GM18858 (cell line): Measurements from ENCODE around the gene STING1.

Experiments used
- ATAC-seq: cut with Tn5 transposase; IDR thresholded peaks from one replicate; pipeline ENCODE4 v1.9.1; 2021; ENCODE audit not compliant: unreplicated experiment

Gene STING1

GRCh38 chr5:139468421-139468931, 14.1 kb downstream of the STING1 start:
- no peak for ATAC-seq

DNA sequence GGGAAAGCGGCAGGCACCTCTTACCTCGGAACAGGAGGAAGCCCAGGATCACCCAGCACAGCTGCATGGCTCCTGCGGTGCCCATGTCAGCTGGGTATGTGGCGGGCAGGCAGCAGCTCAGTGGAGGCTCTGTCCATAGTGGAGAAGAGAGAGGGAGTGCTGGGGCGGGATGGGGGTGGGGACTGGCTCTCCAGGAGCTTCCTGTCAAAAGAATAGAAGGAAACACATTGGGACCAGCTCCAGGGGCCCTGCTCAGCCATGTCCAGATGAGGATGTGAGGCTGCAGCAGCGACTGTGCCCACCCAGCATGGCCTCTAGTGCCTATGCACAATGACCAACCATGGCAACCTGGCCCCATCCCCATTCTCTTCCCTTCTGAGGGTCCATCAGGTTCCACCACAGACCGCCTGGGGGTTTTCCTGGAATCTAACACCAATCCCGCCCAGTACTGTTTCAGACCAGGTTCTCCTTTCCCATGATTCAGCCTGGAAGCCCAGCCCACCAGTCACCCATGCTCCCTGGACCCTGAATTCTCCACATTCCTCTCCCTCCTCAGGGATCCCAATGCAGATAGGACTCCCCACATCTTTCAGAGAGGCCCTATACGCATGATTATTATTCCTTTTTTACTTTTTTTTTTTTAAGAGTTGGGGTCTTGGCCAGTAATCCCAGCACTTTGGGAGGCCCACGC, 19.8 kb downstream of the STING1 start, which contains the start of gene ECSCR:
Gene ECSCR (minus strand): TSS at position 158 of the 691 bp plus-strand sequence. CDS start 73 bp downstream, at position 85.
- no peak for ATAC-seq

DNA sequence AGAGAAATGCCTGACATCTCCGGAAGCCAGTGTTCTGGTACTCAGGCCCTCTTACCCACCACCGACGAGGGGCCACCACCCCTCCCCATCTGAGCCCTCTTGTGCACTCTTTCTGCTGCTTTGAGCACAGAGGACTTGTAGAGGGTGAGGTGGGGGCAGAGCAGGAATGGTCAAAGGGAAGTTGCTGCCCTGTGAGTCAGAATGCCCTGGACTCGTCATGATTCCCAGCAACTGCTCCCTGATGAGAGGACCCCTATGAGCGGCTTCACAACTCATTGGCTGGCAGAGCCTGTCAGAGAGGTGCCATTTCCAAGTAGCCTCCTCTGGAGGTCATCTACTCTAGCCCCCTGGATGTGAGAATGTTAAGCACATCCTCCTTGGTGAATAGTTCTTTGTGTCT, 20.9 kb downstream of the STING1 start:
- ATAC-seq: no peak

GRCh38 chr5:139461176-139461575, 21.4 kb downstream of the STING1 start:
- ATAC-seq: no peak

DNA sequence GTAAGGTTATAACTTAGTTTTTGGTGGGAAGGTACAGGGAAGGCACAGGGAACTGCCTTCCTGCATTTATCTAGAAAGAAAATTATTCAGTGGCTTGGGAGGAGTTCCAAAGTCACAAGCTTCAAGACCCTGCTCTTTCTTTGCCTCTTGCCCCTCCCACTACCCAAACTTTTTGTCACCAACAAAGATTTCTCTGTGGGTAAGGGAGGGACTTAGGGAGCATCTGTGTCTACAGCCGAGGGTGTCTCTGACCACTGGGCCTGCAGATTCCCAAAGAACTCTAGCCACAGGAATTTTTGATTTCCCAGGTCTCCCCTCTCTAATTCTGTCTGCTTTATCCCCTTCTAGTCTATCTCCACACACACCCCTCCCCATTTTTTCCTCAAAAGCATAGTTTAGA, 22.1 kb downstream of the STING1 start:
- ATAC-seq: no peak

GRCh38 chr5:139459451-139459934, 23.1 kb downstream of the STING1 start:
- ATAC-seq: no peak

DNA sequence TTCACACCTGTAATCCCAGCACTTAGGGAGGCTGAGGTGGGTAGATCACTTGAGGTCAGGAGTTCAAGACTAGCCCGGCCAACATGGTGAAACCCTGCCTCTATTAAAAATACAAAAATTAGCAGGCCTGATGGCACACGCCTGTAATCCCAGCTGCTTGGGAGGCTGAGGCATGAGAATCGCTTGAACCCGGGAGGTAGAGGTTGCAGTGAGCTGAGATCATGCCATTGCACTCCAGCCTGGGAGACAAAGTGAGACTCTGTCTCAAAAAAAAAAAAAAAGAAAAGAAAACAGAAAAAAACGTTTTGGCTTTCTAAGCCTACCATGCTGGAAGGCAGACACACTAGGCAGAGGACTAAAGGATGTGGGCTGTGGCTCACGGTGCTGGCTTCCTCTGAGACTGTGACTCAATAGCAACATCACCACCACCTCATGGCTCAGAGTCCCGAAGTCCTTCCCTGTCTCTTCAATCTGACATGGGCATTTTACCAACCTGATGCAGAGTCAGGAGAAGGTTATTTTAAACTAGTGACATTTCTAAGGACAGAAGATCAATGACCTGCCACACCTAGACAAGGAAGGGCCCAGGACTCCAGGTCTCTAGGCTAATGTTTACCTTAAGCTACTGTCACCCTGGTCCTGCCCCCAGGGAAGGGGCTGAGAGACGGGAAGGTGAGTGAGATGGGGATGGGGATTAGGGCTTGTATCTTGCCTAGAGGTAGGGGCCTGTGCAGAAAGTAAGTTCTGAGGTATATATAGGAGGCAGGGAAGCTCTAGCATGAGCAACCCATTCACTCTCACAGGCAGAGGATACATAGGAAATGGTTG, 23.8 kb downstream of the STING1 start:
- ATAC-seq: no peak

DNA sequence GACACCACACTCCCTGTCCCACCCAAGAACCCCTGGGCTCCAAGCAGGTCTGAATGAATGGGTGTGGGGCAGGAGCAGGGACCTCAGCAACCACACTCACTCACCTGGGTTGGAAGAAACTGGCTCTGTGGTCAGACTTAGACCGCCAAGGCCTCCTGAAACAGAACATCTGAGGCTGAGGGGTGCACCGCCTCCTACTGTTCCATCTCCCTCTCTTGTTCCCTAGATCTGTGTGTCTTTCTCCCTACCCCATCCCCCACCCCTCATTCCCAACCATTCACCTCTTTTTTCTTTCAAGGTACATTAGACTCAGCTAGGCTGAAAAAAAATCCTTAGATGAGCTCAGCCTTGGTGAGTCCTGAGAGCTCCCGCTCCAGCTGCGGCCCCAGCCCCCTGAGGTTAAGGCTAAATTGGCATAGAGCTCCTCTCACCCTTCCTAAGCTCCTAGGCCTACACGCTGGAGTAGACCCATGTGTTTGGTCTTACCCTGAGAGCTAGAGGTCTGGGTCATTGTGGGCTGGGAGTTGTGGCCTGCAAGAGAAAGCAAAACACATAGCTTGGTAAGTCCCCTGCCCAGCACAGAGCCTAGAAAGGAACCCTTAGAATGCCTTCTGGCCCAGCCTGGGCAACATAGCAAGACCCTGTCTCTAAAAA, 24.8 kb downstream of the STING1 start:
- no peak for ATAC-seq

GRCh38 chr5:139457241-139457640, 25.3 kb downstream of the STING1 start:
- no peak for ATAC-seq

DNA sequence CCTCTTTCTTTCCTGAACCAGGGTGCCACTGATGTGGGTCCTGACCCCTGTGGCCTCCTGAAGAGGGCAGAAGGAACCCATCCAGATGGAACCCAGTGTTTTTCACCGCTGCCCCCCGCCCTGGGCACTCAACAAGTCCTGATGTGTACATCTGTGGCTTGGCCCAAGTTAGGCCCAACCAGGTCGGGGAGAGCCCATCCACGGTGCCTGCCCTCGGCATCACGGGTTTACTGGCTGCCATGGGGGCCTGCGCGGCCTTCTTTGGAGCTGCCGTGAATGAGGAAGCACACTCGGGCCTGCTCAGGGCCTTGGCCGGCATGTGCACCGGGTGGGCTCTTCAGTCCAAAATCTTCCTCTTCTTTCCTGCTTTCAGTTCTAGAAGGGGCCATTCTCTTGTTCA, 25.8 kb downstream of the STING1 start:
- ATAC-seq: no peak

DNA sequence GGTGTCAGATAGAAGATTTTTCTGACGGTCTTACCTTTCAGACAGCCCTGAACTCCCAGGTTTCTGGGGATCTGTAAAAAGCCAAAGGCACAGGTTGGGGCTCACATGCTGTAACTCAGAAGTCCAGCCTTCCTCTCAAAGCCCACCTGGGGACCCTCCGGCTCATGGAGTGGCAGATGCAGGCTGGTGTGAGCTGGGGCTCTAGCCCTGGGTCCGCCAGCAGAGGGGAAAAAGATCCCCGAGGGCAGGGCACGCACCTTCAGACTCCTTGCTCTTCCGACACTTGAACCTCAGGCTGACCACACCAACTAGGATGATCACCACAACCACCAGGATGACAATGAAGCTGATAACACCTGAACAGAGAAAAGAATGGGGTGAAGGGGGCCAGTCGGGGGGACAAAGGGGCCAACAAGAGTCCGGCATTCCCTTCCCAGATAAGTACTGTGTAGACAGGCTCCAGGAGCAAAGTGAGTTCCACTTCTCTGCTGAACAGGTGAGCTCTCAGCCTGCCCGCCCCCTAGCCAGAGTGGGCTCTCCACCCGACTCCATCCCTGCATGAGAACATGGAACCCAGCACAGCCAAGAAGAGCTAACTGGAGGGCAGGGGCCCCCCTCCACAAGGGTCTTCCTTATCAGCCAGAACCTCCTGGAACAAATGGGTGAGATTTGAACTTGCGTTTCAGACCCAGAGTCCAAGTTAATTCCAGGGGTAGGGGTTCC, 27.8 kb downstream of the STING1 start:
- ATAC-seq: no peak

DNA sequence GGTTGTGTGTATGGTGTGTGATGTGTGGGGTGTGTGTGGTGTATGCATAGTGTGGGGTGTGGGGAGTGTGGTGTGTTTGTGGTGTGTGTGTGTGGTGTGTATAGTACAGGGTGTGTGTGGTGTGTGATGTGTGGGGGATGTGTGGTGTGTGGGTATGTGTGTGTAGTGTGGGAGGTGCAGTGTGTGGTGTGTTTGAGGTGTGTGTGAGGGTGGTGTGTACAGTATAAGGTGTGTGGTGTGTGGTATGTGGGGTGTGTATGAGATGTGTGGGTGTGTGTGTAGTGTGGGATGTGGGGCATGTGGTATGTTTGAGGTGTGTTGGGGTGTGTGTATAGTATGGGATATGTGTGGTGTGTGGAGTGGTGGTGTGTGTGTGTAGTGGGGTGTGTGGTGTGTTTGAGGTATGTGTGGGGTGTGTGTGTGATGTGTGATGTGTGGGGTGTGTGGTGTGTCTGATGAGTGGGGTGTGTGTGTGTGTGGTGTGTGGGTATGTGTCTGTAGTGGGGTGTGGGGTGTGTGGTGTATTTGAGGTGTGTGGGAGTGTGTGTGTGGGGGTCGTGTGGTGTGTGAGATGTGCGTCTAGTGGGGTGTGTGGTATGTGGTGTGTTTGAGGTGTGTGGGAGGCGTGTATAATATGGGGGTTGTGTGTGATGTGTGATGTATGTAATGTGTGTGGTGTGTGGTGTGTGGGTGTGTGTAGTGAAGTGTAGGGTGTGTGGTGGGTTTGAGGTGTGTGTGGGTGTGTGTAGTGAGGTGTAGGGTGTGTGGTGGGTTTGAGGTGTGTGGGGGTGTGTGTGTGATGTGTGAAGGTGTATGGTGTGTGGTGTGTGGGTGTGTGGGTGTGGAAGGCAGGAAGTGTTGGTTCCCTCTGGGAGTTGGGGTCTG, 28.6 kb downstream of the STING1 start:
- no peak for ATAC-seq

DNA sequence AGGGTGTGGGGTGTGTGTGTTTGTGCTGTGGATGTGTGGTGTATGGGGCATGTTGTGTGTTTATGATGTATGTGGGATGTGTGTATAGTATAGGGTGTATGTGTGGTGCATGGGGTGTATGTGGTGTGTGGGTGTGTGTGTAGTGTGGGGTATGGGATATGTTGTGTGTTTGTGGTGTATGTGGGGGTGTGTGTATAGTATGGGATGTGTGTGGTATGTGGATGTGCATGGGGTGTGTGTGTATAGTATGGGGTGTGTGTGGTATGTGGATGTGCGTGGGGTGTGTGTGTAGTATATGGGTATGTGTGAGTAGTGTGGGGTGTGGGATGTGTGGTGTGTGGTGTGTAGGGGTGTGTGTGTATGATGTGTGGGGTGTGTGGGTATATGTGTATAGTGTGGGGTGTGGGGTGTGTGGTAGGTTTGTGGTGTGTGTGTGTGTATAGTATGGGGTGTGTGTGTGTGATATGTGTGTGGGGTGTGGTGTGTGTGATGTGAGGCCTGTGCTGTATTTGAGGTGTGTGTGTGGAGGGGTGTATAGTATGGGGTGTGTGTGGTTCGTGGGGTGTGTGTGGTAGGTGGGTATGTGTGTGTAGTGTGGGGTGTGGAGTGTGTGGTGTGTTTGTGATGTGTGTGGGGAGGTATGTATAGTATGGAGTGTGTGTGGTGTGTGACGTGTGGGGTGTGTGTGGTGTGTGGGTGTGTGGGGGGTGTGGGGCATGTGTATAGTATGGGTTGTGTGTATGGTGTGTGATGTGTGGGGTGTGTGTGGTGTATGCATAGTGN, 30.5 kb downstream of the STING1 start:
- ATAC-seq: no peak

GRCh38 chr5:139451176-139451575, 31.4 kb downstream of the STING1 start:
- ATAC-seq: no peak

DNA sequence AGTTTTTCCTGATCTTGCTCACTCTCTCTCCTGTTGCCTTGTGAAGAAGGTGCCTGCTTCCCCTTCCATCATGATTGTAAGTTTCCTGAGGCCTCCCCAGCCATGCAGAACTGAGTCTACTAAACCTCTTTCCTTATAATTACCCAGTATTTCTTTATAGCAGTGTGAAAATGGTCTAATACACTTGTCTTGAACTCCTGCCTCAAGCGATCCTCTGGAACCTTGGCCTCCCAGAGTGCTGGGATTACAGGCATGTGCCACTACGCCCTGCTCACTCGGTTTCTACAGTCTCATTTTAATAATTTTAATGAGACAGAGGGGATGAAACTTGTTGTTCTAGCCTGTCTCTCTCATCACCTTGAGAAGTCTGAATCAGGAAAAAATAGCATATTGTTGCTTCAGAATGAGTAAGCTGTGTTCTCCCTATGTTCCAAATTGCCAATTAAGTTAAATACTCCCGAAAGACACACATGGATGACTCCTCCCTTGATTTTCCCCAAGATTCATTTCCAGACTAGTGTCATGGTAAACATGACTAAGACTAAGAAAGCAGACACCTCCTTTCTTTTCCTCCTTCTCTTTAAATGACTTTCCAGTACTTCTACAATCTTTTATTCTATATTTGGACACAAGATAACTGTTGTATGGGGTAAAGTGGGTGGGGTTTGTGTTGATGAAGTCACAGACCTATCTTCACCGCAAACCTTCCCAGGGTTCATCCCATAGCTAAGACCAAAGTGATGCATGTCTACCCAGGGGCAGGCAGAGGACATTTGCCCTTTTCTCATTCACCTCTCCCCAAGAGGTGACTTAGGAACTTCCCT, 35.4 kb downstream of the STING1 start:
- peak; percentile 62 for ATAC-seq

GRCh38 chr5:139445325-139446170, 37.0 kb downstream of the STING1 start:
- ATAC-seq: no peak

DNA sequence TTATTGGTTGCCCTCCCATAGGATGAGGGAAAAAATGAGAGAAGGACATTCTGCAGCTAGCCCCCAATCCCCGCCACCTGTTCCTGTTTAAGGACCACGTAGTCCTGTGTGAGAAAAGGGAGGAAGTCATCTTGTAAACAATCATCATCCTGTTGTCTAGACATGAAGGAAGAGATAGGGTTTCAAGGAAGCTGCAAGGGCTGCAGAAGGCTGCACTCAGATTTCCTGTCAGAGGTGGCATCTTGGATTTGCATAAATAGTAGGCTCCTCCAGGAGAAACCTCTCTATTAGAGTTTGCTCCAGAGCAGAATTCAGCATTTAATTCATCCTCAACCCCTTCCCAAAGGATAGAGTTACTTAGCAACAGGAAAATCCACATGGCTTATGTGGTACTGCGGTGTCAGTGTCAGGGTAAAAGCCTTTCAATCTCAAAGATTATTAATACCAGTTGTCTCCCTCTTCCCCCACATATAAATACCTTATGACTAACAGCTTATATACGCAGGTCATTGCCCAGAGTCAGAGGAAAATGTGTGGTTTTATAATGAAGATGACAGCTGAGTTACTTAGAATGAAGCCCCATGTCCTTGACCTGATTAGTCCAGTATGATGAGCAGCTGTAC, 38.6 kb downstream of the STING1 start:
- ATAC-seq: no peak
